Sigmoid colon (tissue), 7 donors: ENCODE measurements around the gene CUEDC2. TPM values are rescaled to one million over a fixed set of nuclear protein-coding genes. Genes with fewer than 3 reads are reported as not detected.

Experiments
- DNase-seq: peaks from one replicate; pipeline ENCODE4 v3.0.0-alpha.2; 2019
- H3K27ac ChIP-seq, 4 donors: fragments of 200-600 bp; sonication (generic); one replicate each; pipeline ENCODE4 v1.5.1; 2016 to 2019; ENCODE audit warnings: mild to moderate bottlenecking in 1 of 4
- H3K27me3 ChIP-seq, 3 donors: fragments of 200-600 bp; sonication (generic); one replicate each; pipeline ENCODE4 v1.5.1; 2019; ENCODE audit warnings: mild to moderate bottlenecking in 1 of 3
- H3K36me3 ChIP-seq, 4 donors: fragments of 200-600 bp; sonication (generic); one replicate each; pipeline ENCODE4 v1.5.1; 2016 to 2019
- H3K4me1 ChIP-seq, 4 donors: fragments of 200-600 bp; sonication (generic); one replicate each; pipeline ENCODE4 v1.5.1; 2017 to 2019
- H3K4me3 ChIP-seq, 4 donors: fragments of 200-600 bp; sonication (generic); one replicate each; pipeline ENCODE4 v1.5.1; 2017 to 2019; ENCODE audit warnings: mild to moderate bottlenecking in 2 of 4, moderate library complexity in 1 of 4
- H3K9me3 ChIP-seq, 4 donors: fragments of 200-600 bp in 3 of 4; sonication (generic) in 3 of 4; one replicate each; pipeline versions ENCODE4 v1.5.1 to v1.6.1; 2013 to 2019
- EP300 ChIP-seq, 4 donors: sonication (generic); formaldehyde crosslinking; IDR thresholded peaks; one replicate each; pipeline ENCODE4 v1.6.1; 2017; ENCODE audit warnings: antibody characterized with exemption in 4 of 4
- POLR2A ChIP-seq, 2 donors: fragments of 450-650 bp; IDR thresholded peaks; one replicate each; pipeline ENCODE4 v1.6.1; 2016; ENCODE audit warnings: antibody characterized with exemption in 2 of 2, mild to moderate bottlenecking in 2 of 2, moderate library complexity in 2 of 2
- POLR2AphosphoS5 ChIP-seq, 4 donors: sonication (generic); formaldehyde crosslinking; IDR thresholded peaks; one replicate each; pipeline ENCODE4 v1.6.1; 2017; ENCODE audit warnings: antibody characterized with exemption in 4 of 4
- WGBS, 2 donors: extraction: QIAGEN DNeasy Blood & Tissue Kit; methylation state at CpG; one replicate each; pipeline ENCODE4 v1.1.7; 2013; 5-methylcytosine and 5-hydroxymethylcytosine counted together
- intact Hi-C: fragments of 100-400 bp; cut with DNase I; formaldehyde crosslinking; loops from one replicate; pipeline ENCODE4 v1.15.1; 2023
- polyA plus RNA-seq, 3 donors: library from polyadenylated mRNA; stranded (reverse); fragments of 200-250 nt; gene quantifications; one replicate each; pipeline ENCODE4 v1.2.3, GENCODE V29; 2013
- total RNA-seq, 4 donors: library from RNA; depleted of rRNA; stranded (reverse); fragments of >200 nt; gene quantifications; one replicate each; pipeline ENCODE4 v1.1.0, GENCODE V29; 2016
- TF ChIP-seq, protein P1 (sequence below), 4 experiments: fragments of 450-650 bp in 3 of 4; fragments of 200-600 bp in 1 of 4; IDR thresholded peaks; one replicate each; pipeline ENCODE4 v1.5.1; 2016 to 2019; ENCODE audit warnings: antibody characterized with exemption in 4 of 4, mild to moderate bottlenecking in 3 of 4, moderate library complexity in 2 of 4
- donor health status: healthy with polysubstance abuse.
- donor health status: Bipolar disorder and iron deficiency.
- donor health status: healthy.

Gene CUEDC2
- total and polyA plus RNA-seq, 7 donors, result 30.0 to 93.5 (median 65.2) TPM

- Histone ChIP-seq H3K4me3 (no peak overlapping the region), H3K9me3 (no peaks in the 10 kb centered on the region), H3K4me1 (peaks cover 0 to 98% (median 88%) of the 10 kb centered on the region in 4 donors), H3K36me3 (peaks cover 34 to 64% (median 45%) of the 10 kb centered on the region in 4 donors), H3K27me3 (no peaks in the 10 kb centered on the region), H3K27ac (peak overlapping the region; percentile 95 to 99 (median 98))
- TF ChIP-seq EP300 (IDR thresholded peaks at IDR 0.05) (peak in 2 of 4 donors; percentile 41 to 79), POLR2A (IDR thresholded peaks at IDR 0.05) (no peak), POLR2AphosphoS5 (IDR thresholded peaks at IDR 0.05) (peak; percentile 52 to 71 (median 60))
- TF ChIP-seq, protein P1, sequence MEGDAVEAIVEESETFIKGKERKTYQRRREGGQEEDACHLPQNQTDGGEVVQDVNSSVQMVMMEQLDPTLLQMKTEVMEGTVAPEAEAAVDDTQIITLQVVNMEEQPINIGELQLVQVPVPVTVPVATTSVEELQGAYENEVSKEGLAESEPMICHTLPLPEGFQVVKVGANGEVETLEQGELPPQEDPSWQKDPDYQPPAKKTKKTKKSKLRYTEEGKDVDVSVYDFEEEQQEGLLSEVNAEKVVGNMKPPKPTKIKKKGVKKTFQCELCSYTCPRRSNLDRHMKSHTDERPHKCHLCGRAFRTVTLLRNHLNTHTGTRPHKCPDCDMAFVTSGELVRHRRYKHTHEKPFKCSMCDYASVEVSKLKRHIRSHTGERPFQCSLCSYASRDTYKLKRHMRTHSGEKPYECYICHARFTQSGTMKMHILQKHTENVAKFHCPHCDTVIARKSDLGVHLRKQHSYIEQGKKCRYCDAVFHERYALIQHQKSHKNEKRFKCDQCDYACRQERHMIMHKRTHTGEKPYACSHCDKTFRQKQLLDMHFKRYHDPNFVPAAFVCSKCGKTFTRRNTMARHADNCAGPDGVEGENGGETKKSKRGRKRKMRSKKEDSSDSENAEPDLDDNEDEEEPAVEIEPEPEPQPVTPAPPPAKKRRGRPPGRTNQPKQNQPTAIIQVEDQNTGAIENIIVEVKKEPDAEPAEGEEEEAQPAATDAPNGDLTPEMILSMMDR (IDR thresholded peaks at IDR 0.05), result no peak
- peak; percentile 89 for DNase-seq
- WGBS, 2 donors, result 89 to 91% methylated on average over 18 of the region's 18 CpGs
- intact Hi-C loops, result no loop called here
Observed at GRCh38 chr10:102401735-102402511, 30.5 kb downstream of the CUEDC2 start.

- Histone ChIP-seq H3K27me3 (no peaks in the 10 kb centered on the region), H3K36me3 (peaks cover 34 to 64% (median 45%) of the 10 kb centered on the region in 4 donors), H3K4me3 (no peak overlapping the region), H3K9me3 (no peaks in the 10 kb centered on the region), H3K4me1 (peaks cover 0 to 98% (median 92%) of the 10 kb centered on the region in 4 donors), H3K27ac (peak overlapping the region; percentile 95 to 99 (median 98))
- no peak for TF ChIP-seq EP300 (IDR thresholded peaks at IDR 0.05)
- TF ChIP-seq POLR2A (IDR thresholded peaks at IDR 0.05), result no peak
- TF ChIP-seq, protein P1 (IDR thresholded peaks at IDR 0.05), result no peak
- TF ChIP-seq POLR2AphosphoS5 (IDR thresholded peaks at IDR 0.05), result no peak
- intact Hi-C loops, result no loop called here
- WGBS, 2 donors, result 91 to 92% methylated on average over 8 of the region's 8 CpGs
- DNase-seq, result peak; percentile 71
Observed at GRCh38 chr10:102401342-102401654, 31.1 kb downstream of the CUEDC2 start.

DNA sequence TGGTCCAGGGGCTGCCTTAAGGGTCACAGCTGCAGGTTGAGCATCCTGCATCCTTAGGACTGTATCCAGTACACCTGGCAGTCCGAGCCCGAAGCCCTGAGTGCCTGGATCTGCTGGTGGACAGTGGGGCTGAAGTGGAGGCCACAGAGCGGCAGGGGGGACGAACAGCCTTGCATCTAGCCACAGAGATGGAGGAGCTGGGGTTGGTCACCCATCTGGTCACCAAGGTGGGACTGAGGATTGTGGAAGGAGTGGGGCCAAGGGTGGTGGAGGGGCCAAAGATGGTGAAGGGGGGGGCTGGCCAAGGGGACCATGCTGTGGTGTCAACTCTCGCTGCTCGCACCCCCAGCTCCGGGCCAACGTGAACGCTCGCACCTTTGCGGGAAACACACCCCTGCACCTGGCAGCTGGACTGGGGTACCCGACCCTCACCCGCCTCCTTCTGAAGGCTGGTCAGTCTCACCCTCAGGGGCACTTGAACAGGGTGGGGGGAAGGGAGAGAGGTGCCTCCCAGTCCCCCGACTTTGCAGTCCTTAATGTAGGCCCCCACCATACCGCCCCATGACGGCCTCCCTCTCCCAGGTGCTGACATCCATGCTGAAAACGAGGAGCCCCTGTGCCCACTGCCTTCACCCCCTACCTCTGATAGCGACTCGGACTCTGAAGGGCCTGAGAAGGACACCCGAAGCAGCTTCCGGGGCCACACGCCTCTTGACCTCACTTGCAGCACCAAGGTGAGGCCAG is 31.6 kb downstream of the CUEDC2 start:
- Histone ChIP-seq H3K4me1 (peaks cover 0 to 98% (median 92%) of the 10 kb centered on the region in 4 donors), H3K27me3 (no peaks in the 10 kb centered on the region), H3K9me3 (no peaks in the 10 kb centered on the region), H3K36me3 (peaks cover 34 to 64% (median 45%) of the 10 kb centered on the region in 4 donors), H3K4me3 (no peak overlapping the region), H3K27ac (peak overlapping the region; percentile 95 to 99 (median 98))
- DNase-seq, result peak; percentile 64
- intact Hi-C loops, result no loop called here
- 93 to 95% methylated on average over 22 of the region's 22 CpGs for WGBS, 2 donors
- TF ChIP-seq POLR2AphosphoS5 (IDR thresholded peaks at IDR 0.05), result peak in 1 of 4 donors; percentile 17
- TF ChIP-seq, protein P1 (IDR thresholded peaks at IDR 0.05), result no peak

GRCh38 chr10:102400076-102400475 is 32.3 kb downstream of the CUEDC2 start:
- H3K36me3 ChIP-seq, result peaks cover 34 to 64% (median 45%) of the 10 kb centered on the region in 4 donors
- H3K4me3 ChIP-seq, result peak overlapping the region in 2 of 4 donors; percentile 56 to 59
- 82 to 85% methylated on average over 17 of the region's 17 CpGs for WGBS, 2 donors
- DNase-seq, result no peak
- intact Hi-C loops, result no loop called here
- peaks cover 0 to 91% (median 85%) of the 10 kb centered on the region in 4 donors for H3K4me1 ChIP-seq
- TF ChIP-seq, protein P1 (IDR thresholded peaks at IDR 0.05), result no peak
- peak in 1 of 4 donors; percentile 2 for TF ChIP-seq POLR2AphosphoS5 (IDR thresholded peaks at IDR 0.05)
- peak overlapping the region; percentile 95 to 99 (median 98) for H3K27ac ChIP-seq
- no peaks in the 10 kb centered on the region for H3K27me3 ChIP-seq
- H3K9me3 ChIP-seq, result no peaks in the 10 kb centered on the region
